Measurements from ENCODE around the gene OPCML. TPM values are rescaled to one million over a fixed set of nuclear protein-coding genes. Genes with fewer than 3 reads are reported as not detected.

Gene OPCML
- total RNA-seq, 1 experiment from 2014 or later, result 0.58 TPM

DNA sequence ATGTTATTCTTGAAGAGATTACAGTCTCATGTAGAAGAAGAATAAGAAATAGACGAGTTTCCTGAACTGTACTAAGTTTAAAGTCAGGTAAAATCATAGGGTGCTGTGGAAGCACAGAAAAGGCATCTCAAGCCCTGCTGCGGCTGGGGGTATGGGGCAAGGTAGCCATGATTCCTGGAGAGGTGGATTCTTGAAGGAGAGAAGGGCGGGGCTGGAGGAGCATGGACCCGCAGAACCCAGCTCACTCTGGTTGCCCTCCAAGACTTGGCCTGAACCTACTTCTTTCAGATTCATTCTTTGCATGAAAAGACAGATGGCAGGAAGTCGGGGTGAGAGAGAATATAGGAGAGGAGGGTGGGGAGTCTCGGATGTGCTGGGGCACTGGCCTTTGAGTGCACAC lies 57.8 kb downstream of the OPCML start:
- DNase-seq (ENCODE audit: low read depth in 1 of 2, low spot score in 2 of 2), result no peak
- no peak overlapping the region for H3K4me3 ChIP-seq
- H3K27me3 ChIP-seq (replicated peaks), result no peaks in the 10 kb centered on the region
- H3K27ac ChIP-seq, result no peak overlapping the region
- no peaks in the 10 kb centered on the region for H3K9me3 ChIP-seq (replicated peaks)
- no peaks in the 10 kb centered on the region for H3K36me3 ChIP-seq
- no peaks in the 10 kb centered on the region for H3K4me1 ChIP-seq (replicated peaks)

DNA sequence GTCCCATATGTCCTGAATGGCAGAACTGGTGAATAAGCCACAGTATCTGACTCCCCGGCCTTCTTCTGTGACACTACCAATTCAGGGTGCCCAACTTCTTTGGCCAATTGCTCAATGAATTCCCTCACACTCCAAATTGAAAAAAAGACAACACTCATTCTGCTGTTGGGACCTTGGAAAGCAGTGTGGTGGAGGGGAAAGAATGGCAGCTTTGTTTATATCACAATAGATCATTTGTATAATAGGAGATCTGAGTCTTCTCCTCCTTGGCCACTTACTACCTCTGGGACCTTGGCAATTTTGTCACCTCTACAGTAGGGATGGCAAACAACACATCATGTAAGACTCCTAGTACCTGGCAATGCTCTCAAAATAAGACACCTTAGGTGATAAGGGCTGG lies 64.6 kb downstream of the OPCML start:
- DNase-seq (ENCODE audit: low read depth in 1 of 2, low spot score in 2 of 2), result no peak
- no peak overlapping the region for H3K27ac ChIP-seq
- H3K4me3 ChIP-seq, result no peak overlapping the region
- H3K27me3 ChIP-seq (replicated peaks), result no peaks in the 10 kb centered on the region
- no peaks in the 10 kb centered on the region for H3K9me3 ChIP-seq (replicated peaks)
- H3K4me1 ChIP-seq (replicated peaks), result no peaks in the 10 kb centered on the region
- H3K36me3 ChIP-seq, result no peaks in the 10 kb centered on the region

DNA sequence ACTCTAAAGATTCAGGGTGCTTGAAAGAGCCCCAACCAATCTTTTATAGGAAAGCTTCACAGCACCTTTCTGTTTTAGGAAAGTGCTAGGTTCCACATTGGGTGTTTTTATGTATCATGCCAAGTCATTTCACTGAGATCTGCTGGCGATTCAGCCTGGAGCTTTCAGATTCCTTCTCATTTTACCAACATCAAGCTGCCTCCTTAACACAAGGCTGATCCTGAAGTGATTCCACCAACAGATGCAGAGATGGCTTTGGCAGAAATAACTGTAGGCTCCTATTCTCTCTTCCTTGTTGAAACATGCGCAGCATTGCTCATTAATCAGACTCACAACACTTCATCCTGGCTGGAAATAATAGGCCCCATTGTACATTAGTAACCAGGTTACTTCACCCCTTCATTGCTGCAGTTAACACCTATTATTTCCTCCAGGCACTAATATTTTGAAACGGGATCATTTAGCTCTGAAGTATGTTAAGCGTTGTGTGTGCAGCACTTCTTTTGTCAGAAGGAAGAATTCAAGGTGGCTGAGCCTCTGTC lies 89.0 kb downstream of the OPCML start:
- Histone ChIP-seq H3K27me3 (replicated peaks) (no peaks in the 10 kb centered on the region), H3K4me1 (replicated peaks) (no peaks in the 10 kb centered on the region), H3K36me3 (no peaks in the 10 kb centered on the region), H3K4me3 (no peak overlapping the region), H3K9me3 (replicated peaks) (no peaks in the 10 kb centered on the region), H3K27ac (no peak overlapping the region)
- no peak for DNase-seq (ENCODE audit: low read depth in 1 of 2, low spot score in 2 of 2)

DNA sequence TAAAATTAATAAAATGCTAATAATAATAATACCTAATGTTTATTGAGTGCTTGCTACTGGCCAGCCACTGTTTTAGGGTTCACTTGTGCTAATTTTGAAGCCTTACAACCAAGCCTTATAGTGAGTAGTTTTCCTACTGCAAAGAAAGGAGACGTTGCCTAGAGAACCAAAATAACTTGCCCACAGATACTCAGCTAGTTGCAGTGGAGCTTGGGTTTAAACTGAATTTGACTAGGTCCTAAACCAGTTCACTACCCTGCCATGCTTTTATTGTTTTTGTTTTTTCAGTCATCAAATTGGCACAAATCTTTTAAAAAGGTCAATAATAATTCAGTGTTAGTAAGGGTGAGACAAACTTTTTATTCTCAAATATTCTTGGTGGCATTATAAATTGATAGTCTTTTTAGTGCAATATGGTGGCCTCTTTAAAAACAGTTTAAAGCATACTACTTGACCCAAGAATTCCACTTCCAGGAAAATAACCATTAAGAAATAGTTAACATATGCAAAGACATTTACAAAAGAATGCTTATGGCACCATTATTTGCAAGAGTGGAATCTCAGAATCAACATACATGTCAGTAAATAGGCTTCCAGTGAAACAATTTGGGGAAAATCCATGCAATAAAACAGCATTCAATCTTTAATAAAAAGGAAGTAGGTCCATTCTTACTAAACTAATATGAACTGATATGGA lies 90.2 kb downstream of the OPCML start:
- Histone ChIP-seq H3K4me3 (no peak overlapping the region), H3K36me3 (no peaks in the 10 kb centered on the region), H3K27me3 (replicated peaks) (no peaks in the 10 kb centered on the region), H3K9me3 (replicated peaks) (no peaks in the 10 kb centered on the region), H3K4me1 (replicated peaks) (no peaks in the 10 kb centered on the region), H3K27ac (no peak overlapping the region)
- DNase-seq (ENCODE audit: low read depth in 1 of 2, low spot score in 2 of 2), result no peak

DNA sequence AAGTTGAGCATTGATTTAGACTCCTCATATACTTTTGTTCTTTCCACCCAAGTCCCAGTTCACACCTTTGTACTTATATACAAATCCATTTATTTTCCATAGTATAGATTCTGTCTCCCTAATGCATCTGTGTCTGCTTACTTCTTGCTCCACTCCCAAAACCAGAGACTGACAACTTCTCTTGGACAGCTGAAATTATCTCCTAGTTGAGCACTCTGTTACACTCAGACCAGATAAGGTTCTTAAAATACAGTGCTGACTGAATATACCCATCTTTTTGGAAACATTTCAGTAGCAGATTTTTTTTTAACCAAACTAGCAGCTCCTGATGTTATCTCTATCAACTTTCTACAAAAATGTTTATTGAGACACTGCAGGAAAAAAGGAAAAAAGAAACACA lies 106.3 kb downstream of the OPCML start:
- H3K36me3 ChIP-seq, result no peaks in the 10 kb centered on the region

DNA sequence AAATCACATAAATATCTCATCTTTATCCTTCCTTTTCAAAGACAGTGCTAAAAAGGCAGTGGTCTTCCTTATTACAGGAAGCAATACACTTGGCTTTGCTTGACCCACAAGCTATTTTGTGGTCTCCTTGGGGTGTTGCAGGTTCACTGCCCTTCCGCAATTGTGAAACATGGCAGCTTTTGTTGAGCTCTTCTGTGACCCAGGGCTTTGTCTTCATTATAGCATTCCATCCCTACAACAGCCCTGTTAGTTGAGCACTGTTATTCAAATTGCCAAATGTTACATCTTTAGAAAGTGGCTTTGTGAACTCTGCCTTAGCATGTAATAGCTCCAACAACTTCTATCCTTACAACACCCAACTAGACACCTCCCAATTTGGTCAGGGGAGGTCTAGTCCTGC lies 107.1 kb downstream of the OPCML start:
- H3K9me3 ChIP-seq (replicated peaks), result no peaks in the 10 kb centered on the region

More for the DNA sequence above, 106.3 kb downstream of the OPCML start:
- Histone ChIP-seq H3K27ac (no peak overlapping the region), H3K9me3 (replicated peaks) (no peaks in the 10 kb centered on the region), H3K27me3 (replicated peaks) (no peaks in the 10 kb centered on the region), H3K4me1 (replicated peaks) (no peaks in the 10 kb centered on the region), H3K4me3 (no peak overlapping the region)
- DNase-seq (ENCODE audit: low read depth in 1 of 2, low spot score in 2 of 2), result no peak

DNA sequence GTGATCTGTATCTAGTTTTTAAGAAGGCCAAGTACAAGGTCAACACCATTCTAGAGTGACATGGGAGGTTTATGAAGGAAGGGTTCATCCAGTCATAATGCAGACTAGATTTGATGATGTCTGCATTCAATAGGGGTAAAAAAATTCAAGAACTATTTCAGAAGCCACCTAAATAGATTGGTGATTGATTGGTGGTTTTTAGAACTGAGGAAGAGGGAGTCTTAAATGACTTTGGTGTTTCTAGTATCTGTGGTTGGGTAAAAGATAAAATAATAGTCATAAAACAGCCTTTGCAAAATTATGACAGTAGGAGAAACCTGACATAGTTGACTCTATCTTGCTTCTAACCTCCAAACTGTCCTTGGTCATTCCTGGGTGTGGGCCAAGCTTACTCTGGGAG lies 114.1 kb downstream of the OPCML start:
- H3K9me3 ChIP-seq (replicated peaks), result no peaks in the 10 kb centered on the region
- no peaks in the 10 kb centered on the region for H3K36me3 ChIP-seq
- no peaks in the 10 kb centered on the region for H3K27me3 ChIP-seq (replicated peaks)
- no peak overlapping the region for H3K4me3 ChIP-seq
- DNase-seq (ENCODE audit: low read depth in 1 of 2, low spot score in 2 of 2), result no peak
- no peak overlapping the region for H3K27ac ChIP-seq
- H3K4me1 ChIP-seq (replicated peaks), result no peaks in the 10 kb centered on the region

More for the DNA sequence above, 107.1 kb downstream of the OPCML start:
- DNase-seq (ENCODE audit: low read depth in 1 of 2, low spot score in 2 of 2), result no peak
- Histone ChIP-seq H3K27ac (no peak overlapping the region), H3K4me3 (no peak overlapping the region), H3K27me3 (replicated peaks) (no peaks in the 10 kb centered on the region), H3K36me3 (no peaks in the 10 kb centered on the region), H3K4me1 (replicated peaks) (no peaks in the 10 kb centered on the region)

DNA sequence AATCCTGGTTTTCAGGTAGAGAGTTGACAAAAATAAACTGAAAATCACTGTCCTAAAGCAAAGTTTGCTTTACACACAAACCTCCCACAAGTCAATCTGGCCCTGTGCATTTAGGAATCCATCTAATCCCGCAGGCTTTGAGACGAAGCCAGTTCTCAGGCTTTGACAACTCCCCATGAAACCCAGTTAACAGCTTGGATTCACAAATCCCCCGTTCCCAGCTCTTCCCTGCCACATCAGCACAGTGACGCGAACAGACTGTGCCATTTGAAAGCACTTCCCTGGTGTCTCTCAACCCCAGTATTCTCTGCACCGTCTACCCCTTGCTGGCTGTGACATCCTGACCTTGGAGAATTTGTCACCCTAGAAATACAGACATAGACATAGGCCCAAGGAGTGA lies 117.8 kb downstream of the OPCML start:
- no peaks in the 10 kb centered on the region for H3K36me3 ChIP-seq
- no peak for DNase-seq (ENCODE audit: low read depth in 1 of 2, low spot score in 2 of 2)
- no peaks in the 10 kb centered on the region for H3K27me3 ChIP-seq (replicated peaks)

DNA sequence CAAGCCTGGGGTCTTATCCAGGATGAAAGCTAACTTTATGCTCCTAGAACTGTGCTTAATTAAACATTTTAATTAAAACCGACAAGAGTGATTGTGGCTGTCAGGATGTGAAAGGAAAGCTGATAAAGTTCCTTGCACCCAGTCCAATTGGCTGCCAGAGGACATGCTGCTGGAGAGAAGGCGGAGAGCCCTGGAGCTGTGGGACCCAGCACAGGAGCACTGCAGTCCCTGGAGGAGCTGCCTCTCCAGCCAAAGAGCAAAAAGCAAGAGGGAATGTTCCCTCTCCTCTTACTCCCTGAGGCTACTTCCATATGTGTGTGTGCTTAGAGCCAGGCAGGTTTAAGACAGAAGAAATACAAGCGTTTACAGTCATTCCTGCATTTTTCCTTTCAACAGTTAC lies 118.6 kb downstream of the OPCML start:
- H3K27ac ChIP-seq, result no peak overlapping the region
- H3K9me3 ChIP-seq (replicated peaks), result no peaks in the 10 kb centered on the region
- H3K27me3 ChIP-seq (replicated peaks), result no peaks in the 10 kb centered on the region
- no peaks in the 10 kb centered on the region for H3K36me3 ChIP-seq
- H3K4me3 ChIP-seq, result no peak overlapping the region
- H3K4me1 ChIP-seq (replicated peaks), result no peaks in the 10 kb centered on the region
- DNase-seq (ENCODE audit: low read depth in 1 of 2, low spot score in 2 of 2), result no peak

More for the DNA sequence above, 117.8 kb downstream of the OPCML start:
- no peaks in the 10 kb centered on the region for H3K4me1 ChIP-seq (replicated peaks)
- no peak overlapping the region for H3K27ac ChIP-seq
- no peaks in the 10 kb centered on the region for H3K9me3 ChIP-seq (replicated peaks)
- H3K4me3 ChIP-seq, result no peak overlapping the region

DNA sequence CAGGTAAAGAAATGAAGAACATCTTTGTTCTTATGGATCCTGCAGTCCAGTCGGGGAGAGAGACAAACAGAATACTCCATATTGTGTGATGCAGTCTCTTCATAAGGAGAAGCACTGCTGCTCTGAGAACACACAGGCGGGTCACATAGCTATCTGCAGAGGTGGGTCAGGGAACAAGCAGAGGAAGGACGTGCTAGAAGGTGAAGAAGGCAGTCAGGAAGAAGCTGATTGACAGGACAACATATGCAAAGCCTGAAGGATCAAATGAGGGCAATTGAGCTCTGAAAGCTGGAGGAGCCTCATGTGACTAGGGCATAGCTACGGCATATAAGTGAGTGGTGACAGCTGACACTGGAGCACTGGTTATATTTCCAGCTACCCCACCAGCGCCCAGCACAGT lies 122.5 kb downstream of the OPCML start:
- H3K27me3 ChIP-seq (replicated peaks), result no peaks in the 10 kb centered on the region
- no peak overlapping the region for H3K4me3 ChIP-seq
- no peak for DNase-seq (ENCODE audit: low read depth in 1 of 2, low spot score in 2 of 2)
- no peaks in the 10 kb centered on the region for H3K36me3 ChIP-seq
- H3K27ac ChIP-seq, result no peak overlapping the region
- H3K9me3 ChIP-seq (replicated peaks), result no peaks in the 10 kb centered on the region
- H3K4me1 ChIP-seq (replicated peaks), result no peaks in the 10 kb centered on the region

DNA sequence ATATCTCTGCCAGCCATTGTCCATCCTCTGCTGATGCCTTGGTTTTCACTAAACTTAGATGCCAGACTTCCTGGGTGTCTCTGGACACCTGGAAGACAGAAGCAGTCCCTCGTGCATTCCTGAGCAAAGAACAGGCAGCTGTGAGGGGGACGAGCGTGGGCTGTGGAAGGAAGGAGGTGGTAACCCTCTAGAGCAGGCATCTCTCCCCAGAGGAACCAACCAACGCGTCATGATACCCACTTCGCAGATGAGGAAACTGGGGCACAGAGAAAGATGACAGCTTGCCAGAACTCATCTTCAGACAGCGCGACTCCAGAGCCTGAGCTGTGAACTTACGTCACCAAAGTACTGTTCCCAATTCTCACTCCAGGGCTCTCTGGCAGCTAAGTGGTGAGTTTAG lies 123.4 kb downstream of the OPCML start:
- no peak overlapping the region for H3K27ac ChIP-seq
- no peaks in the 10 kb centered on the region for H3K9me3 ChIP-seq (replicated peaks)
- H3K36me3 ChIP-seq, result no peaks in the 10 kb centered on the region
- no peaks in the 10 kb centered on the region for H3K4me1 ChIP-seq (replicated peaks)
- H3K27me3 ChIP-seq (replicated peaks), result no peaks in the 10 kb centered on the region
- no peak overlapping the region for H3K4me3 ChIP-seq
- no peak for DNase-seq (ENCODE audit: low read depth in 1 of 2, low spot score in 2 of 2)

DNA sequence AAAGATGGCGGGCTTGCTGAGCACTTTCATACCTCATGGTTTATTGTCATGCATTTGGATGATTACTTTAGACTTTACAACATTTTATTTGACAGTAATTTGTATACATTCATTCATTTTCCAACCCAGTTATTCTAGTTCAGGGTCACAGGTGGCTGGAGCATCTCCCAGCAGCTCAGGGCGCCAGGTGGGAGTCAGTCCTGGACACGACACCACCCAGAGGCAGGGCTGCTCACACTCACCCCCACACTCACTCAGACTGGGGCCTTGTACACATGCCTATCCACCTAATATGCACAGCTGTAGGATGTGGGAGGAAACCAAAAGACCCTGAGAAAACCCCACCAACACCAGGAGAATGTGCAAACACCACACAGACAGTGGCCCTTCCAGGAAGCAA lies 123.9 kb downstream of the OPCML start:
- Histone ChIP-seq H3K27ac (no peak overlapping the region), H3K36me3 (no peaks in the 10 kb centered on the region), H3K4me1 (replicated peaks) (no peaks in the 10 kb centered on the region), H3K27me3 (replicated peaks) (no peaks in the 10 kb centered on the region), H3K9me3 (replicated peaks) (no peaks in the 10 kb centered on the region), H3K4me3 (no peak overlapping the region)
- DNase-seq (ENCODE audit: low read depth in 1 of 2, low spot score in 2 of 2), result no peak

DNA sequence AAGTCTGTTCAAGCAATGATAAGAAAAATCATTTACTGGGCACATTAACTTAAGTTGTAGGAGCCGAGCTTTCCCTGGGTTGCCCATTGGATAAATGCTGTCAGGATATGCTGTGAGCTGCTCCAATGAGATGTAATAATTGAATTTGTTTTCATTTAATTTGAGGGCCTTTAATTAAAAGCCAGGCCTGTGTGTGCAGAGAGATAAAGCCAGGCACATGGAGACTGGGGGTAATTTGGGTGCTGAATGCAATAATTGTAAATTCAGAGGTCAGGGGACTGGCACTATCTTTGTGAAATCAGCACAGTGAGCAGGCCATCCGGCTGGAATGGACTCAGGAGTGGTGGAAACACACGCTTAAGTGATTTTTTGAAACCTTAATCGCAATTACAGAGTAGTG lies 125.8 kb downstream of the OPCML start:
- no peaks in the 10 kb centered on the region for H3K27me3 ChIP-seq (replicated peaks)
- no peak overlapping the region for H3K4me3 ChIP-seq

DNA sequence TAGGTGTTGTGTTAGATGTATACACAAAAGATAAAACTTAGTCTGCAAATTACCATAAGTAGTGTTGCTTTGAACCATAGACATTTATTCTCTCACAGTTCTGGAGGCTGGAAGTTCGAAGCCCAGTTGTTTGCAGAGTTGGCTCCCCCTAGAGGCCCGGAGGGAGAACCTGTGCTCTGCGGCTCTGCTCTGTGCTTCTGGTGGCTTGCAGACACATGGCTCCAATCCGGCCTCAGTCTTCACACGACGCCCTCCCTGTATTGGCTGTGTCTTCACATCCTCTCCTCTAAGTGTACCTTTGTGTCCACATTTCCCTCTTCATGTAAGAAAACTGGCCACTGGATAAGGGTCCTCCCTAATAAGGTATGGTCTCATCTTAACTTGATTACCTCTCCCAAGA lies 128.4 kb downstream of the OPCML start:
- no peak for DNase-seq (ENCODE audit: low read depth in 1 of 2, low spot score in 2 of 2)
- Histone ChIP-seq H3K4me1 (replicated peaks) (no peaks in the 10 kb centered on the region), H3K27me3 (replicated peaks) (no peaks in the 10 kb centered on the region), H3K9me3 (replicated peaks) (no peaks in the 10 kb centered on the region), H3K4me3 (no peak overlapping the region), H3K27ac (no peak overlapping the region), H3K36me3 (no peaks in the 10 kb centered on the region)

More for the DNA sequence above, 125.8 kb downstream of the OPCML start:
- Histone ChIP-seq H3K36me3 (no peaks in the 10 kb centered on the region), H3K9me3 (replicated peaks) (no peaks in the 10 kb centered on the region), H3K4me1 (replicated peaks) (no peaks in the 10 kb centered on the region), H3K27ac (no peak overlapping the region)
- no peak for DNase-seq (ENCODE audit: low read depth in 1 of 2, low spot score in 2 of 2)

DNA sequence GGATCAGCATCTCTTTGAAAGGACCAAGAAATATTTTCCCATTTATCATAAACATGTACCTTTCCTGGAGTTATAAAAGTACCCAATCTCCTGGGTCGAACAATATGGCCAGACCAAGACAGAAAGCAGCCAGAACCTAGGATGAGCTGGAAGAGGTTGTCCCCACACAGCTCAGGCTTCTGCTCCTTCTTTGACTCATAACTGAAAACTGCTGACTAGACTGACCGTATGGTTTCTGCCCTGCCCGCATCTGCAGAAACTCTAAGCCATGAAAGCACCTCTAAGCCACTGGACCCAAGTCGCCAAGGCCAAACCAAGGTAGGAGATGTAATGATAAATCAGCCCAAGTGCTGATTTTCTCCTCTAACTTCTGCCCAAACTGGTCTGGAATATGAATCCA lies 129.8 kb downstream of the OPCML start:
- DNase-seq (ENCODE audit: low read depth in 1 of 2, low spot score in 2 of 2), result no peak
- no peak overlapping the region for H3K4me3 ChIP-seq
- no peaks in the 10 kb centered on the region for H3K9me3 ChIP-seq (replicated peaks)
- no peaks in the 10 kb centered on the region for H3K27me3 ChIP-seq (replicated peaks)
- H3K27ac ChIP-seq, result no peak overlapping the region
- no peaks in the 10 kb centered on the region for H3K36me3 ChIP-seq
- no peaks in the 10 kb centered on the region for H3K4me1 ChIP-seq (replicated peaks)
